Mesothelial cell of epicardium (in vitro differentiated cells): ENCODE data around the gene RNF8. TPM values are rescaled to one million over a fixed set of nuclear protein-coding genes. Genes with fewer than 3 reads are reported as not detected.
A peak's percentile ranks its signal among the peaks of the same experiment; 100 is the strongest.

ENCODE experiments used
- DNase-seq, 2 experiments: peaks; one replicate each; pipeline ENCODE4 v3.0.0; 2021; ENCODE audit warnings: low spot score in 2 of 2; ENCODE audit not compliant: unreplicated experiment in 2 of 2
- H3K27ac Mint-ChIP-seq: 2 replicates; pipeline ENCODE4 v1.8.0; 2021; ENCODE audit warnings: mixed read lengths
- H3K27me3 Mint-ChIP-seq: 2 replicates; pipeline ENCODE4 v1.8.0; 2021; ENCODE audit warnings: low read depth, mixed read lengths
- H3K36me3 Mint-ChIP-seq: 2 replicates; pipeline ENCODE4 v1.8.0; 2021; ENCODE audit warnings: mixed read lengths
- H3K4me1 Mint-ChIP-seq: 2 replicates; pipeline ENCODE4 v1.8.0; 2021; ENCODE audit warnings: mixed read lengths
- H3K4me3 Mint-ChIP-seq: 2 replicates; pipeline ENCODE4 v1.8.0; 2021; ENCODE audit warnings: mild to moderate bottlenecking, moderate library complexity, mixed read lengths
- H3K9me3 Mint-ChIP-seq: 2 replicates; pipeline ENCODE4 v1.8.0; 2021; ENCODE audit warnings: mixed read lengths
- CTCF ChIP-seq: fragments of 200-600 bp; sonication (generic); IDR thresholded peaks from one replicate; pipeline ENCODE4 v1.5.0; 2021; ENCODE audit warnings: antibody characterized with exemption; ENCODE audit not compliant: unreplicated experiment
- total RNA-seq: library from RNA; stranded (reverse); gene quantifications from 3 replicates; pipeline ENCODE4 v1.2.1, GENCODE V29; 2021

Gene RNF8
- total RNA-seq, 1 donor from 2014 or later, result 22.6 TPM

- peaks cover 21% of the 10 kb centered on the region for H3K4me1 Mint-ChIP-seq
- peak overlapping the region; percentile 57 for H3K27ac Mint-ChIP-seq
- peaks cover 10% of the 10 kb centered on the region for H3K36me3 Mint-ChIP-seq
- H3K27me3 Mint-ChIP-seq, result peaks cover 14% of the 10 kb centered on the region
- peaks cover 4% of the 10 kb centered on the region for H3K9me3 Mint-ChIP-seq
- H3K4me3 Mint-ChIP-seq, result peak overlapping the region; percentile 91
- TF ChIP-seq CTCF, result no peak
- DNase-seq, result no peak
Measured at GRCh38 chr6:37432590-37432915, 78.8 kb downstream of the RNF8 start.

- Mint-ChIP-seq H3K36me3 (peaks cover 14% of the 10 kb centered on the region), H3K4me1 (peaks cover 21% of the 10 kb centered on the region), H3K4me3 (peak within 1 kb of the TSS; percentile 91), H3K27ac (peak within 1 kb of the TSS; percentile 96), H3K9me3 (peaks cover 4% of the 10 kb centered on the region), H3K27me3 (peaks cover 9% of the 10 kb centered on the region)
- no peak for TF ChIP-seq CTCF
- DNase-seq, result peak; percentile 84 to 94
Measured at GRCh38 chr6:37432916-37433656, 79.3 kb downstream of the RNF8 start, which contains the start of gene CMTR1. TSS of gene CMTR1 (plus strand) at chr6:37433221. CDS start at chr6:37435630, 2,409 bp downstream.

GRCh38 chr6:37433657-37434271, 80.0 kb downstream of the RNF8 start:
- Mint-ChIP-seq H3K9me3 (peaks cover 4% of the 10 kb centered on the region), H3K4me1 (peaks cover 21% of the 10 kb centered on the region), H3K27ac (peak overlapping the region; percentile 96), H3K27me3 (peaks cover 4% of the 10 kb centered on the region), H3K4me3 (peak overlapping the region; percentile 91), H3K36me3 (peaks cover 14% of the 10 kb centered on the region)
- no peak for DNase-seq
- no peak for TF ChIP-seq CTCF

GRCh38 chr6:37435373-37435772, 81.6 kb downstream of the RNF8 start:
- Mint-ChIP-seq H3K9me3 (no peaks in the 10 kb centered on the region), H3K4me1 (peaks cover 21% of the 10 kb centered on the region), H3K27me3 (no peaks in the 10 kb centered on the region), H3K27ac (no peak overlapping the region), H3K4me3 (no peak overlapping the region), H3K36me3 (peaks cover 18% of the 10 kb centered on the region)
- DNase-seq, result no peak
- TF ChIP-seq CTCF, result no peak

- no peak for TF ChIP-seq CTCF
- no peak overlapping the region for H3K27ac Mint-ChIP-seq
- H3K4me3 Mint-ChIP-seq, result no peak overlapping the region
- peaks cover 21% of the 10 kb centered on the region for H3K4me1 Mint-ChIP-seq
- no peaks in the 10 kb centered on the region for H3K27me3 Mint-ChIP-seq
- peaks cover 18% of the 10 kb centered on the region for H3K36me3 Mint-ChIP-seq
- H3K9me3 Mint-ChIP-seq, result no peaks in the 10 kb centered on the region
- DNase-seq, result no peak
Measured at GRCh38 chr6:37435816-37436215, 82.0 kb downstream of the RNF8 start.
